GM19395 (cell line): ENCODE data around the gene PANX3.
A peak's percentile ranks its signal among the peaks of the same experiment; 100 is the strongest.
"Not testable (repeated sequence)": the region's sequence is repeated elsewhere in the genome, so short reads cannot be mapped to it uniquely, and the experiment has no call there.

Experiments used
- ATAC-seq: cut with Tn5 transposase; IDR thresholded peaks from one replicate; pipeline ENCODE4 v1.9.1; 2021; ENCODE audit warnings: mild to moderate bottlenecking, moderate library complexity; ENCODE audit not compliant: unreplicated experiment

Gene PANX3

DNA sequence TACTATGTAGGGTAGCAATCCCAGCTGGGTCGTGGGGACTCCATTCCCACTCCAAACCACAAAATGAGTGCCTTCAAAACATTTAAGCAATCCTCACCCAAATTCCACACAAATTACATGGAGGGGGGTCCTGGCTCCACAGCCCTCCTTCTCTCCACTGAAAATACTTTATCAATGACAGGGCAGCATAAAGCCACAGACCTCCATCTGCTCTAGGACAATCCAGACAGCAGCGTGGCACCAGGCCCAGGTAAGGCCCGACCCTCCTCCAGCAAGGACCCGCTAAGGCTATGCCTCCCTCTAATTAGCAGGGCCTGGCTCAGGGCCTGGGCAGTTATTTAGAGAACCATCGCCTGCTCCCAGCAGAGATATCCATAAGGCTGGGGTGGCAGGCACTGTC, at the start of gene PANX3:
TSS of gene PANX3 (plus strand) at position 365 of the 400 bp plus-strand sequence. CDS start 129 bp downstream, outside the sequence.
- no peak for ATAC-seq

- no peak for ATAC-seq
Observed at GRCh38 chr11:124569697-124570096, 41.5 kb upstream of the PANX3 start, which contains the start of gene OR8A1. Gene OR8A1 (plus strand): TSS chr11:124569997. CDS start chr11:124570120, 123 bp downstream.

- ATAC-seq = no peak
Observed at GRCh38 chr11:124570160-124570559, 41.1 kb upstream of the PANX3 start.

DNA sequence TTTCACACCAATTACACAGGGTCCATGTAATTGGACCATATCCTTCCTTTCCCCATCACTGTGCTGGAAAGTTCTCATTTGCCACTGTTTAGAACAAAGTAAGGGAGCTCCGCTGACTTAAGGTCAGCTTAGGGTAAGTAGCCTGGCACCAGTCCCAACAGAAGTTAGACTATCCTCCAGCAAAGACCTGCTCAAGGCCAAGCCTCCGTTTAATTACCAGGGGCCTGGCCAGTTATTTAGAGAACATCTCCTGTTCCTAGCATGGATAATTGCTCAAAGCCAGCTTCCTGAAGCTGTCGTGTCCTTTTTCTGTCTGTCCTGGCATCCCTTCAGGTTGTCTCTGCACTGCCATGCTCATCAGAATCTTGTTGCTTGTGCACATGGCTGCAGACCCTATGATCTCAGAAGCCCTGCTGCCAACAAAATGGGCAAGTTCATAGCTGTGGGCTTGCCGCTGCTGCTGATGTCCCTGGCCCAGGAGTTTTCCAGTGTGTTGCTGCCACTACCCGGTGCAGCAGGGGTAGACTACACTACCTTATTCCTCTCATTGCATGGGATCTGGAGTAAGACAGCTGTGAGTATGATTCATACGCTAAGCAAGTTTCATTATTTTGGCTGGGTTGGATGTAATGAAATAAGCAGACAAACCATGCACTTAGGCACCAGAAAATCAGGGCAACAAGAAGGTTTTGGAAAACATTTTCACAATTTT, 33.4 kb upstream of the PANX3 start:
- ATAC-seq = no peak

DNA sequence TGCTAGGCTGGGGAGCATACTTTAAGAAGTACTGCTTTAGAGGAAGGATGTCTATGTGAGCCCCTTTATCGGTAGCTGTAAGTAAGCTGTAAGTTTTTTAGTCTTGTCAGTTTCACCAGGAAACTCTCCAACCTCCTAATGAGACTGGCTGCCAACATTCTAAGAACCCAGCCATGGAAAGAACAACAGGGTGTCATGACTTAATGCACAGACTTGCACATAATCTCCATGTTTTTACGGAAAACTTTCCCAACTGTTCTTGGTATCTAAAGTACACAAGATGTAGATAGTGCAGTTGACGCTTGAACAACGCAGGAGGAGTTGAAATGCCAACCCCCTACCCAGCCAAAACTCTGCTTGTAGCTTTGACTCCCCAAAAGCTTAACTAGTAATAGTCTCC, 32.5 kb upstream of the PANX3 start:
- ATAC-seq = no peak

- no peak for ATAC-seq
Observed at GRCh38 chr11:124581817-124582216, 29.4 kb upstream of the PANX3 start.

- no peak for ATAC-seq
Observed at GRCh38 chr11:124582565-124582964, 28.7 kb upstream of the PANX3 start.

DNA sequence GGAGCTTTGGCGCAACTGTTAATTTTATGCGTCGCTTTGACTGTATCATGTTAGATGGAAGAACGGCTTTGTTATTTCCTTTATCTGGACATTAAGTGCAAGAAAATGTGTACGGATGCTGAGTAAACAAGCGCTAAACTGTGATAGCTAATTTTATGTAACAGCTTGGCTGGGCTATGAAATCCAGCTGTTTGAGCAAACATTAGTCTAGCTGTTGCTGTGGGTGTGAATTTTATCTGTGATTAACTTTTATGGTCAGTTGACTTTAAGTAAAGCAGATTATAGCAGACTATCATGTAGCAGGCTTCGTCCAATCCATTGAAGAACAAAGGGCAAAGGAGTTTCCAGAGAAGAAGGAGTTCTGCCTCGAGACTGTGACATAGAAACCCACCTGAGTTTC, 27.4 kb upstream of the PANX3 start:
- ATAC-seq = no peak

- no peak for ATAC-seq
Observed at GRCh38 chr11:124584681-124585372, 26.4 kb upstream of the PANX3 start.

DNA sequence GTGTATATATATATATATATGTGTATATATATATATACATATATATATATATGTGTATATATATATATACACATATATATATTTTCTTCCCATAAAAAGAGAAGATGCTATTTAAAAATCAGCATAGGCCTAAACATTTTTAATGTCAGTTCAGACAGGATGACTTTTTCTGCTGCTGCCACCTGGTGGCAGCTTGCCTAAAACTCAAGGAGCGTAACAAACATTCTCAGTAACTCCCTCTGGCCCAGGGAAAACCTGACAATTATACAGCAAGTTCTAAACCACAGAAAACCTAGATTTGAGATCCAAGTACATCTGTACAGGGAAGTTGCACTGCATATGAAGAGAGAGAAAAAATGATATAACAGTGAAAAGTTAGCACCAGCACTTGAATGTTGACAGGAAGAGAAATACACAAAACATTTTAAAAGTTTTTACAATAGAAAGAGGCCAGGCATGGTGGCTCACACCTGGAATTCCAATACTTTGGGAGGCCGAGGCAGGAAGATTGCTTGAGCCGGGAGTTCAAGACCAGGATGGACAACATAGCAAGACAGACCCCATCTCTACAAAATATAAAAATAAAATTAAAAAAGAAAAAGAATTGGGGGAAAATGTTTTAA, 24.9 kb upstream of the PANX3 start:
- ATAC-seq = peak; percentile 62

- ATAC-seq = no peak
Observed at GRCh38 chr11:124591430-124591829, 19.8 kb upstream of the PANX3 start.

GRCh38 chr11:124592627-124593026, 18.6 kb upstream of the PANX3 start:
- ATAC-seq = no peak

GRCh38 chr11:124595302-124595701, 15.9 kb upstream of the PANX3 start:
- no peak for ATAC-seq

DNA sequence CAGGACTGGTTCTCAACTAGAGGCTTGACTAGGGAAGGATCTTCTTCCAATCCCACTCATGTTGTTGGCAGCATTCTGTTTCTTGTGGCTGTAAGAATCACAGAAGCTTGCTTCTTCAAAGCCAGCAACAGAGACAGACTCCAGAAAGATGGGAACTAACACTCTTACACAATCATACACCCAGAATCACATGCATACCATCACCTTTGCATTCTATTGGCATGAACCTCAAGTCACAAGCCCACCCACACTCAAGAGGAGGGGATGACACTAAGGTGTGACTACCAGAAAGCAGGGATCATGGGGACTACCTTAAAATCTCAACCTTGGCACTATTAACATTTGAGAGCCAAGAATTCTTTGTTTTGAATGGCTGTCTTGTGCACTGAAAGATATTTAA, 13.6 kb upstream of the PANX3 start:
- ATAC-seq = no peak

DNA sequence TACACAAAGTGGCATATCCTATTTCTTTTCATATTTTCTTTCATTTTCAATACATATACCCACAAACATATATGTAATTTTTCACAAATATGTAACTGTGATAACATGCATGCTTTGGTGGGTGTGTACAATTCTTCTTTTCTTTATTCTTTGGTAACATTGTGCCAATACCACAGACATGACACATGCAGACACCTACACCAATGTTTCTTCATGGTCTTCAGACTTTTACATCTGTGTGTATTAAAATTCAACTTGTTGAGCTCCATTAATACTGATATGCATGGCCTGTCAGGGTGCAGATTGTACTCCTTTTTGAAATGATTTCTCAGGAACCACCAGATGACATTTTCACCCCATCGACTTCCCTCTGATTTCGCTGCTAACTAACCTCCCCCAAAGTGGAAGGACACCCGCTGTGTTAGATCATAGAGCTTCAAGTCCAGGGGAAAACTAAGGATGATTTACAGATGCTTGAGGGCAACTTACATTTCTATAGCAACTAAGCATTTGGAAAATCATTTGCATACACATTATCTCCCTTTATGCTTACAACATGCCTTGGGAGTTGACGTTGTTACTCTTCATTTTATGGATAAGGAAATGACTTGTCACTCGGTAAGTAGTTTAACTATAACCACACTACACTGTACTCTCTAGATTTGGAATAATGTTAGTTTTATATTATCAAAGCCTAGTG, 10.5 kb upstream of the PANX3 start:
- no peak for ATAC-seq

DNA sequence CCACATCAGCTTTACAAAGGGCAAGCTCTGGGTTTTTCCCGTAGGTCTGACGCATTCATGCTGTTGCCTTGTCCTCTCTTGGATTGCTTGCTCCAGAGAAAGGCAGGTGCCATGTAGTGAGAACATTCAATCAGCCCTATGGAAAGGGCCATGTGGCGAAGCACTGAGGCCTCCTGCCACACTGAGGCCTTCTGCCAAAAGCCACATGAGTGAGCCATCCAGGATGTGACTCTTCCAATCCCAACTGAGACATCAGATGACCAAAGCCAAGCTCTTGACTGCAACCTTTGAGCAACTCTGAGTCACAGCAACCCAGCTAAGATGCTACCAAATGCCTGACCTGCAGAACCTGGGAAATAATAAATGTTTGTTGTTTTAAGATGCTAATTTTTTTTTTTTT, 9.0 kb upstream of the PANX3 start:
- no peak for ATAC-seq

DNA sequence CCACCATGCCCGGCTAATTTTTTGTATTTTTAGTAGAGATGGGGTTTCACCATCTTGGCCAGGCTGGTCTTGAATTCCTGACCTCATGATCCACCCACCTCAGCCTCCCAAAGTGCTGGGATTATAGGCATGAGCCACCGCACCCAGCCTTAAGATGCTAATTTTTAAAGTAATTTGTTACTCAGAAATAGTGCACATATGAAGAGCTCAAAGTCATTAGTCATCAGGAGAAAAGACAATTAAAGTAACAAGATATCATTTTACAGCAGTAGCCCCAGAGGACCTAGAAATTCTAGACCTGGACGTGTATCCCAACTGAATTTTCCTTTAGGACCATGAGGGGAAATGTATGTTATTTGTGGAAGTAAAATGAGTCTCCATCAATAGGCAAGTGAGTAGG, 8.5 kb upstream of the PANX3 start:
- ATAC-seq = not testable (repeated sequence)

DNA sequence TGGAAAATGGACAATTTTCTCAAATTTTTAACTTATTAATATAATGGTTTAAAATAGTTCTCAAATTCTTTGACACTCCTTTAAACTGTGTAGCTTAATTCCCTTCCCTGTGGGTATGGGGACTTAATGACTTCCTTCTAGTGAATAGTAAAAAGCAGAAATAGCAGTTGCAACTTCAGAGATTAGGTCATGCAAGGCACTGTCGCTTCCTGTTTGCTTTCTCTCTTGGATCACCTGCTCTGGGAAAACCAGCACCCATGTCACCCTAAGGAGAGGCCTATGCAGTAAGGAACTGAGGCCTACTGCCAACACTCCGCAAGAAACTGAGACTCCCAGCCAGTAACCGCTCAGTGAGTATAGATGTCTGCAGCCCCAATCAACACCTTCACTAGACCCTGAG, 5.5 kb upstream of the PANX3 start:
- ATAC-seq = no peak

DNA sequence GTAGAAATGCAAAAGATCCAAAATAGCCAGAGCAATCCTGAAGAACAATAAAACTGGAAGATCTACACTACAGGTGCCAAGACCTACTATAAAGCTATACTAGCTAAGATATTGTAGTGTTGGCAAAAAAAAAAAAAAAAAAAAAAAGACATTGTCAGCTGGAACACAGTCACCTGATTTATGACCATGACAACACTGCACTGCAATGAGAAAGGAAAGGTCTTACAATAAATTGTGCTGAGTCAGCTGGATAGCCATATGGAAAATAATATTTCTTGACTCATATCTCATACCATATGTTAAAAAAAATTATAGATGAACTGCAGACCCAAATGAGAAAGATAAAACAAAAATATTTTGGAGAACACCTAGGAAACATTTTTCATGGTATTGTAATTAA, 3.1 kb upstream of the PANX3 start:
- no peak for ATAC-seq

GRCh38 chr11:124610295-124610694, 933 bp upstream of the PANX3 start:
- no peak for ATAC-seq

DNA sequence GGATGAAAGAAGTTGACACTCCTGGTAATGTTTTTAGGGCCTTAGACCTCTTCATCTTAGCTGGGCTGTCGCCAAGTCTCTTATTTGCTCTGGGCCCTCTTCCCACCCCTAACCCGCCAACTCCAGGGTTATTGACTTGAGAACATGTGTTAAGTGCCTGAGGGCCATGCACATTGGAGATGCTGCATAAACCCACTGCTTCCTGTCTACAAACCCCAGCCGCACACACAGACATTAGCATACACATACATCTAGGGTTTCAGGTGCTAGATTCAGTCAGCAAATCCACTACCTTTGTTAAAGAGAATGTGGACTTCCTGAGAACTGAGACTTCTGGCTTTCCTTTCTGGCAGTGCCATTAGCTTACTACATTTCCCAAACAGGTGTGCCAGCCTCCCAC, 817 bp downstream of the PANX3 start:
- ATAC-seq = peak; percentile 72
